ENCODE results near the gene SHMT2.

SHMT2 gene

GRCh38 chr12:57238854-57239554, 9.5 kb downstream of the SHMT2 start:
- DNase-seq (ENCODE audit: low read depth in 2 of 2) = peak; percentile 68 to 73

GRCh38 chr12:57239587-57240065, 10.1 kb downstream of the SHMT2 start:
- DNase-seq (ENCODE audit: low read depth in 2 of 2) = no peak

- peak; percentile 34 to 62 for DNase-seq (ENCODE audit: low read depth in 2 of 2)
These were observed 10.8 kb downstream of the SHMT2 start for GRCh38 chr12:57240066-57240921.

GRCh38 chr12:57240926-57241401, 11.5 kb downstream of the SHMT2 start:
- no peak for DNase-seq (ENCODE audit: low read depth in 2 of 2)

- DNase-seq (ENCODE audit: low read depth in 2 of 2) = no peak
These were observed 12.1 kb downstream of the SHMT2 start for GRCh38 chr12:57241402-57242310.

- DNase-seq (ENCODE audit: low read depth in 2 of 2) = no peak
These were observed 12.8 kb downstream of the SHMT2 start for GRCh38 chr12:57242329-57242690.

GRCh38 chr12:57242691-57243454, 13.4 kb downstream of the SHMT2 start:
- DNase-seq (ENCODE audit: low read depth in 2 of 2) = no peak

GRCh38 chr12:57243521-57244311, 14.2 kb downstream of the SHMT2 start:
- DNase-seq (ENCODE audit: low read depth in 2 of 2) = peak; percentile 48 to 68

- no peak for DNase-seq (ENCODE audit: low read depth in 2 of 2)
These were observed 14.8 kb downstream of the SHMT2 start for GRCh38 chr12:57244312-57244696.

GRCh38 chr12:57247041-57247440, 17.5 kb downstream of the SHMT2 start:
- DNase-seq (ENCODE audit: low read depth in 2 of 2) = no peak

- no peak for DNase-seq (ENCODE audit: low read depth in 2 of 2)
These were observed 19.6 kb downstream of the SHMT2 start for GRCh38 chr12:57248934-57249742.

GRCh38 chr12:57250541-57250940, 21.0 kb downstream of the SHMT2 start:
- DNase-seq (ENCODE audit: low read depth in 2 of 2) = no peak

- DNase-seq (ENCODE audit: low read depth in 2 of 2) = no peak
These were observed 21.4 kb downstream of the SHMT2 start, which contains the start of gene STAC3 for GRCh38 chr12:57250956-57251355. TSS of gene STAC3 (minus strand) at chr12:57251187. CDS start at chr12:57249636, 1,551 bp downstream.

- DNase-seq (ENCODE audit: low read depth in 2 of 2) = no peak
These were observed 25.2 kb downstream of the SHMT2 start for GRCh38 chr12:57254506-57255280.

- no peak for DNase-seq (ENCODE audit: low read depth in 2 of 2)
These were observed 26.4 kb downstream of the SHMT2 start for GRCh38 chr12:57255916-57256315.

GRCh38 chr12:57258977-57259970, 29.8 kb downstream of the SHMT2 start:
- no peak for DNase-seq (ENCODE audit: low read depth in 2 of 2)

GRCh38 chr12:57260366-57260765, 30.9 kb downstream of the SHMT2 start:
- no peak for DNase-seq (ENCODE audit: low read depth in 2 of 2)
